HFFc6 (cell line): ENCODE measurements around the gene MSH2. TPM values are rescaled to one million over a fixed set of nuclear protein-coding genes. Genes with fewer than 3 reads are reported as not detected.

Experiments
- DNase-seq: peaks from one replicate; pipeline ENCODE4 v3.0.0-alpha.2; 2018
- H3K27ac Mint-ChIP-seq: 2 replicates; pipeline ENCODE4 v1.8.0; 2020; ENCODE audit warnings: mild to moderate bottlenecking, mixed read lengths
- H3K27me3 Mint-ChIP-seq: 2 replicates; pipeline ENCODE4 v1.8.0; 2021; ENCODE audit warnings: mild to moderate bottlenecking, moderate library complexity, mixed read lengths; ENCODE audit not compliant: insufficient read depth
- H3K36me3 Mint-ChIP-seq: 2 replicates; pipeline ENCODE4 v1.8.0; 2021; ENCODE audit warnings: low read depth, mixed read lengths
- H3K4me1 Mint-ChIP-seq: 2 replicates; pipeline ENCODE4 v1.8.0; 2020; ENCODE audit warnings: low read depth, mixed read lengths
- H3K4me3 Mint-ChIP-seq: 2 replicates; pipeline ENCODE4 v1.8.0; 2020; ENCODE audit warnings: mild to moderate bottlenecking, moderate library complexity, mixed read lengths
- H3K9me3 Mint-ChIP-seq: 2 replicates; pipeline ENCODE4 v1.8.0; 2020; ENCODE audit warnings: mild to moderate bottlenecking, mixed read lengths
- CTCF ChIP-seq: fragments of 200-600 bp; sonication (generic); IDR thresholded peaks from 2 replicates; pipeline ENCODE4 v1.5.0; 2021; ENCODE audit warnings: antibody characterized with exemption, mild to moderate bottlenecking
- total RNA-seq, 6 experiments: library from RNA; stranded (reverse); fragmentation: NEBNext Ultra II Directional; extraction: Animal tissue kit (Norgen Biotek cat#: 25700); gene quantifications; 2 replicates in 1 of 6; 3 replicates in 5 of 6; pipeline ENCODE4 v1.2.3, GENCODE V29; 2021

The MSH2 gene
- total RNA-seq, 6 experiments from 2014 or later, result 14.4 to 22.0 (median 20.5) TPM

GRCh38 chr2:47455411-47455810 lies 52.5 kb downstream of the MSH2 start:
- peaks cover 7% of the 10 kb centered on the region; the same call in 1 of the 2 replicates for H3K36me3 Mint-ChIP-seq
- H3K27me3 Mint-ChIP-seq, result no peaks in the 10 kb centered on the region
- H3K4me3 Mint-ChIP-seq, result no peak overlapping the region
- no peak for DNase-seq
- no peak for TF ChIP-seq CTCF
- H3K27ac Mint-ChIP-seq, result no peak overlapping the region
- H3K9me3 Mint-ChIP-seq, result no peaks in the 10 kb centered on the region
- H3K4me1 Mint-ChIP-seq, result 0 out of 2 replicates have a peak, but pooled peaks cover 5% of the 10 kb centered on the region

GRCh38 chr2:47456851-47457250 lies 53.9 kb downstream of the MSH2 start:
- H3K27me3 Mint-ChIP-seq, result no peaks in the 10 kb centered on the region
- no peak for TF ChIP-seq CTCF
- H3K36me3 Mint-ChIP-seq, result no peaks in the 10 kb centered on the region; the same call in 1 of the 2 replicates
- no peak for DNase-seq
- H3K4me1 Mint-ChIP-seq, result 0 out of 2 replicates have a peak, but pooled peaks cover 5% of the 10 kb centered on the region
- no peak overlapping the region for H3K27ac Mint-ChIP-seq
- no peak overlapping the region for H3K4me3 Mint-ChIP-seq
- H3K9me3 Mint-ChIP-seq, result no peaks in the 10 kb centered on the region

GRCh38 chr2:47457268-47457667 lies 54.3 kb downstream of the MSH2 start:
- TF ChIP-seq CTCF, result no peak
- Mint-ChIP-seq H3K9me3 (no peaks in the 10 kb centered on the region), H3K4me1 (0 out of 2 replicates have a peak, but pooled peaks cover 5% of the 10 kb centered on the region)

GRCh38 chr2:47459021-47459420 lies 56.1 kb downstream of the MSH2 start:
- TF ChIP-seq CTCF, result no peak
- H3K9me3 Mint-ChIP-seq, result no peaks in the 10 kb centered on the region
- no peak overlapping the region for H3K27ac Mint-ChIP-seq

More at GRCh38 chr2:47457268-47457667, 54.3 kb downstream of the MSH2 start:
- no peaks in the 10 kb centered on the region for H3K27me3 Mint-ChIP-seq
- no peak overlapping the region for H3K27ac Mint-ChIP-seq
- no peak overlapping the region for H3K4me3 Mint-ChIP-seq
- no peaks in the 10 kb centered on the region; the same call in 1 of the 2 replicates for H3K36me3 Mint-ChIP-seq
- DNase-seq, result no peak

GRCh38 chr2:47460766-47461165 lies 57.8 kb downstream of the MSH2 start:
- H3K36me3 Mint-ChIP-seq, result peaks cover 11% of the 10 kb centered on the region; the same call in 1 of the 2 replicates
- no peak for TF ChIP-seq CTCF
- DNase-seq, result no peak
- no peaks in the 10 kb centered on the region for H3K9me3 Mint-ChIP-seq
- no peak overlapping the region for H3K4me3 Mint-ChIP-seq
- H3K27ac Mint-ChIP-seq, result no peak overlapping the region
- H3K27me3 Mint-ChIP-seq, result no peaks in the 10 kb centered on the region
- 0 out of 2 replicates have a peak, but pooled peaks cover 5% of the 10 kb centered on the region for H3K4me1 Mint-ChIP-seq

More at GRCh38 chr2:47459021-47459420, 56.1 kb downstream of the MSH2 start:
- peaks cover 8% of the 10 kb centered on the region; the same call in 1 of the 2 replicates for H3K36me3 Mint-ChIP-seq
- 0 out of 2 replicates have a peak, but pooled peaks cover 5% of the 10 kb centered on the region for H3K4me1 Mint-ChIP-seq
- no peak for DNase-seq
- H3K27me3 Mint-ChIP-seq, result no peaks in the 10 kb centered on the region
- H3K4me3 Mint-ChIP-seq, result no peak overlapping the region
